Omental fat pad (tissue), 4 donors: ENCODE data around the gene KRT17. TPM values are rescaled to one million over a fixed set of nuclear protein-coding genes. Genes with fewer than 3 reads are reported as not detected.
"Not testable (repeated sequence)": the region's sequence is repeated elsewhere in the genome, so short reads cannot be mapped to it uniquely, and the experiment has no call there.

ENCODE experiments used
- ATAC-seq: fragments of 150-250 bp; one replicate; pipeline ENCODE4 v1.9.1; 2016; ENCODE audit warnings: mild to moderate bottlenecking, moderate library complexity; ENCODE audit not compliant: low FRiP score
- DNase-seq: peaks from one replicate; pipeline ENCODE4 v3.0.0-alpha.2; 2019; ENCODE audit warnings: low spot score
- CTCF ChIP-seq, 3 donors: fragments of 450-650 bp; IDR thresholded peaks; one replicate each; pipeline ENCODE4 v1.5.1; 2016 to 2017; ENCODE audit warnings: antibody characterized with exemption in 3 of 3, mild to moderate bottlenecking in 3 of 3, moderate library complexity in 2 of 3
- total RNA-seq, 4 donors: library from RNA; depleted of rRNA; stranded (reverse); fragments of >200 nt; gene quantifications; one replicate each; pipeline ENCODE4 v1.1.0, GENCODE V29; 2016

KRT17 gene
- total RNA-seq, 4 donors from 2014 or later = 0.56 TPM; not detected in 3

GRCh38 chr17:41592601-41593305 lies 31.6 kb downstream of the KRT17 start:
- DNase-seq (no peak), ATAC-seq (no peak)
- TF ChIP-seq CTCF (IDR thresholded peaks at IDR 0.05) = no peak

- no peak for TF ChIP-seq CTCF (IDR thresholded peaks at IDR 0.05)
- no peak for ATAC-seq
- DNase-seq = no peak
These were observed 35.1 kb downstream of the KRT17 start for GRCh38 chr17:41589301-41589700.

GRCh38 chr17:41588126-41588810 lies 36.1 kb downstream of the KRT17 start:
- no peak for TF ChIP-seq CTCF (IDR thresholded peaks at IDR 0.05)
- DNase-seq = no peak
- ATAC-seq = no peak

GRCh38 chr17:41586863-41587495 lies 37.4 kb downstream of the KRT17 start, which contains the start of gene KRT14:
Gene KRT14, minus strand, starts transcription at chr17:41586895. Its CDS starts 61 bp downstream, at chr17:41586834.
- ATAC-seq = no peak
- TF ChIP-seq CTCF (IDR thresholded peaks at IDR 0.05) = no peak
- DNase-seq = no peak

GRCh38 chr17:41585301-41586056 lies 38.9 kb downstream of the KRT17 start:
- DNase-seq = no peak
- ATAC-seq = no peak
- TF ChIP-seq CTCF (IDR thresholded peaks at IDR 0.05) = no peak

GRCh38 chr17:41584331-41584927 lies 39.9 kb downstream of the KRT17 start:
- ATAC-seq, DNase-seq: not testable (repeated sequence)
